Activated CD8-positive, alpha-beta memory T cell treated with anti-CD3 and anti-CD28 coated beads for 1 hour (primary cell): ENCODE data around the gene PSMB5.
"Not testable (repeated sequence)": the region's sequence is repeated elsewhere in the genome, so short reads cannot be mapped to it uniquely, and the experiment has no call there.

Experiments used
- DNase-seq, 2 donors: peaks; one replicate each; pipeline ENCODE4 v3.0.0-alpha.2; 2020; ENCODE audit warnings: low read depth in 1 of 2; ENCODE audit errors: extremely low read depth in 1 of 2

PSMB5 gene

DNA sequence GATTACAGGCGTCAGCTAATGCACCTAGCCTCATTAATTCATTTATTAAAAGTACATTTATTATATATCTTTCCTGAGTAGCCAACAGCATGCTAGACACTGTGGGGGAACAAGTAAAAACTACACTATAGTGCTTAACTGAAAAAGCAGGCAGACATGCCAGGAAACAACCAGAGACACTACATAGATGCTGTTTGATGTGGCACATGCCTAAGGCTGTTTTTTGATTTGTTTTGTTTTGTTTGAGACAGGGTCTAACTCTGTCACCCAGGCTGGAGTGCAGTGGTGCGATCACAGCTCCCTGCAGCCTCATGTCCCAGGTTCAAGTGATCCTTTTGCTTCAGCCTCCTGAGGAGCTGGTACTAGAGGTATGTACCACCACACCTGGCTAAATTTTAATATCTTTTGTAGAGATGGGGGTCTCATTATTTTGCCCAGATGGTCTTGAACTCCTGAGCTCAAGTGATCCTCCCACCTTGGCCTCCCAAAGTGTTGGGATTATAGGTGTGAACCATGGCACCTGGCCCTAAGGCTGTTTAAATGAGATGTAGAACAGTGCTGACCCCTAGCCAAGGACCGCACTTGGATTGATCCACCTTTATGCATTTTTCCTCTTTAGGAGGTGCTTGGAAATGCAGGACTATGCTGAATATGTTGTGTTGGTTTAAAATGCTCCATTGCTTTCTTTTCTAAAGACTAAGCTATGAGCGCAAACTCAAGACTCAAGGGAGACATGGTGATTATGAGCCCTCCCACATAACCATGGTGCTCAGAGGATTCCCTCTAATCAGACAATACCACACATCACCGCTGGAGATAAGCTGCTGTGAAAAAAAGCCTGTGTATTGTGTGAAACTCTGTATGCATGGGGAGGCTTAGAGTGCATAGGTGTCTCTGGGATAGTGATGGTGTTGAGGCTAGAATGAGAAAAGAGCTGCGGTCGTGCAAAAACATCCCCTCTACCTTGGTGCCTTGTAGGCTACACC is 14.3 kb downstream of the PSMB5 start:
- no peak for DNase-seq

DNA sequence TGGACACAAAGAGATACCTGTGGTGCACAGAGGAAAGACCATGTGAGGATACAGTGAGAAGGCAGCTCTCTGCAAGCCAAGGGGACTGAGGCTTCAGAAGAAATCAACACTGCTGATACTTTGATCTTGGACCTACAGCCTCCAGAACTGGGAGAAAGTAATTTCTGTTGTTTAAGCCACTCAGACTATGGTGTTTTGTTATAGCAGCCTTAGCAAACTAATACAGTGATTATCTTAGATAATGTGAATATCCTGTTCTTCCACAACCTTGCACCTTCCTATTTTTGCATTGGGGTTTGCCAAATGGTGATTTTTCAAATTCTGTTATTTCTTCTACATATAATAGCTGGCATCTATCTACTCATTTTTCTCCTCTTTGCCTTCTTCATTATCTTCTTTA is 16.6 kb downstream of the PSMB5 start:
- DNase-seq: no peak

DNA sequence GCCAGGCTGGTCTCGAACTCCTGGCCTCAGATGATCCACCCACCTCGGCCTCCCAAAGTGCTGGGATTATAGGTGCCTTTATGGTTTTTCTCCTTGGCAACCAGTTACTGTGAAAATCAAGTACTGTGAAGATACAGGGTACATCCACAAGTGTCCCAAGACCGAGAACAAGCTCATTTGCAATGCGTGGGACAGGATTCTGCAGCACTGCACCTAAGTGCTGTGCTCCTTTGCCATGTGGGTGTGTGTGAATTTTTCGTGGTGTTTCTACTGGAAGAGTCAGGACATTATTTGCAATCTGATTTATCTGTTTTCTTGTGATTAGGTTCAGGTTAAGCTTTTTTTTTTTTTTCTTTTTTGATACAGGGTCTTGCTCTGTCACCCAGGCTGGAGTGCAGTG is 17.6 kb downstream of the PSMB5 start:
- no peak for DNase-seq

DNA sequence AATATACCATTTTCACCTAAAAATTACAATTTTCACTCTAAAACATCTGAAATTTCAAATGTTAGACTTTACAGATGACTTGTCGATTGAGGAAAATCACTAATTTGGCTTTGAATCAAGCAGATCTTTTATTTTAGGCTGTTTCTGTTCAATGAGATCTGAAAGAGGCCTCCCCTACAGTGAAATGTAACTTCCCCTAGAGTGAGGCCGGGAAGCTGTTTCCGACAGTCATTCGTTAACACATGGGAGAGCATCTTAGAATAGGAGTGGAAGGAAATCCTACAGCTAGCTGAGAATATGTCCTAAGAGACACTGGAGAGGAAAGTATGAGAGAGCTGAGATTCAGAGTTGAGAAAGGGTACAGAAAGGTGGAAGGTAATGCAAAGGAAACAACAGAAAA is 19.1 kb downstream of the PSMB5 start:
- no peak for DNase-seq

DNA sequence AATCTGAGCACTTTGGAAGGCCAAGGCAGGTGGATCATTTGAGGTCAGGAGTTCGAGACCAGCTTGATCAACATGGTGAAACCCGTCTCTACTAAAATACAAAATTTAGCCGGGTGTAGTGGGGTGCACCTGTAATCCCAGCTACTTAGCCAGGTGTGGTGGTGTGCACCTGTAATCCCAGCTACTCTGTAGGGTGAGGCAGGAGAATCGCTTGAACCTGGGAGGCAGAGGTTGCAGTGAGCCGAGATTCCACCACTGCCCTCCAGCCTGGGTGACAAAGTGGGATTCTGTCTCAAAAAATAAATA is 21.0 kb downstream of the PSMB5 start:
- DNase-seq: not testable (repeated sequence)

DNA sequence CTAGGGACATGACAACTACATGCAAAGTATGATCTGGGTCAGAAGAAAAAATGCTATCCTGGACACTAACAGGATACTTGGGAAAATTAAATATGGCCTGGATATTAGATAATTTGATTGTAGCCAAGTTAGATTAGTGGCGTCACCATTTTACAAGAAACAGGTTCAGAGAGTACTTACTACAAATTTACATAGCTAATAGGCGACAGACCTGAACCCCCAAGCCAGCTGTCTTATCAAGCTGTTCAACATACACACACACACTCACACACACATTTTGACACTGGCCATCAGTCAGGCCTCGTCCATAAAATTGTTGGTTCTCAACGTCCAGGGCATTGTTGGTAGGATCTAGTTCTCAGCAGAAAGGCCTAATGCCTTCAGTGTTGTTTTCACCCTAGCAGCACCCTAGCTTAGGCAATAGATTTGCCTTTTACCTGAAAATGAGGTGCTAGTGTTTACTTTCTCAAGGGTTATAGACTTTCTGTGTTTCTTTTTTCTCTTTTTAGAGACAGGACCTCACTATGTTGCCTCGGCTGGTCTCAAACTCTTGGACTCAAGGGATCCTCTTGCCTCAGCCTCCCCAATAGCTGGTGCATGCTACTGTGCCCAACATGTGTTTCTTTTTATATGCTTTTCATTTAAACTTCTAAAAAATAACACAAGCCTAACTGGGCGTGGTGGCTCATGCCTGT is 21.5 kb downstream of the PSMB5 start:
- DNase-seq: no peak

DNA sequence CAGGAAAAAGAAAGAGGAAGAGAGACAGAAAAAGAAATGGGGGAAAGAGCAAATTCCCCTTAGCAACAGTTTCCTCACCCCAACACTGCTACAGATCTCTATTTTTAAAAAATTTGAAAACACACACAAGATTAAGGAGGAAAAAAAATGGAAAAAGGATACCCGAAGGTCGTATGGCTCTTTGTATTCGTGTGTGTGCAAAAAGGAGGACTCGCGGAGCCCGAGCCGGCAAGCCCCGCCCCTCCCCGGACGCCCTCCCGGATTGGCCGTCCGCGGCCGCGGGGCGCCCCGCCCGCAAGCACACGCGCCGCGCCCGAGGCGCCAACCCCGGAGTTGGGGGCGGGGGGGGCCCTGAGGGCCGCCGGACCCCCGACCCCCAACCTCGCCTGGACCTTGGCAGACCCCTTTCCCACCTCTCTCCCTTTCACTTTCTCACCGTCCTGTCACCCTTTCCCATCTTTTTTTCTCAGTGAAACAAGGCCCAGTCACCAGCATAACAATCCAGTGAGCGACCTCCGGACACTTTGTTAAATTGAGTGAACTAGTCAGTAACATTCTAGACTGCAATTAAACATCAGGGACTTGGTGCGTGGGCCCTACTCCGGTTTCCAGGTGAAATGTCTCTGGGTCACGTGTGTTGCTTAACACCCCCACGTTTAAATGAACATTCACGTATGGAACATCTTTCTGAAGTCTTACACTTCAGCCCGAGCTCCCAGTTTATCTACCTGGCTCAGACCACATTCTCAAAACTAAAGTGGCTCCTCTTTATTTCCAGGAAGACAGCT is 24.6 kb downstream of the PSMB5 start, which contains the start of gene C14orf93:
Gene C14orf93 (minus strand): TSS at position 205 of the 788 bp plus-strand sequence. CDS start 11,120 bp downstream, outside the sequence.
- peak; percentile 34 to 70 for DNase-seq

DNA sequence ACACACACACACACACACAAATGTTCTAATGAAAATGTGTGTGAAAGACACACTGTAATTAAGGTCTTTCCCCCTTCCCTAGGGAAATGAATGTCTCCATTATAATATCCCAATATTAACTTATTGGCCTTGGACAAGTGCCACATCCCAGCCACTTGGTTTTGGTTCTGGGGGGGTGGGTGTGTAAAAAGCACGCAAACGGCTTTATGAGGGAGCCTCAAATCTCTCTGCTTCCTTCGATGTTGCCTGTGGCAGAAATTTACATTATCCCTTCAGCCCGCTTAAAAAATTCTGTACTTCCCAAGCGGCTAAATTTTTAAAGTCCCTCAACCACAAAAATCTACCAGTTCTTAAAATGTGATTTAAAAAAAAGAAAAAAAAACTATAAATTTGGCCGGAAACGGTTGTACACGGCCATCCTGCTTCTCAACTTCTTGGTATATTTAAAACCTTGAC is 25.2 kb downstream of the PSMB5 start:
- no peak for DNase-seq

DNA sequence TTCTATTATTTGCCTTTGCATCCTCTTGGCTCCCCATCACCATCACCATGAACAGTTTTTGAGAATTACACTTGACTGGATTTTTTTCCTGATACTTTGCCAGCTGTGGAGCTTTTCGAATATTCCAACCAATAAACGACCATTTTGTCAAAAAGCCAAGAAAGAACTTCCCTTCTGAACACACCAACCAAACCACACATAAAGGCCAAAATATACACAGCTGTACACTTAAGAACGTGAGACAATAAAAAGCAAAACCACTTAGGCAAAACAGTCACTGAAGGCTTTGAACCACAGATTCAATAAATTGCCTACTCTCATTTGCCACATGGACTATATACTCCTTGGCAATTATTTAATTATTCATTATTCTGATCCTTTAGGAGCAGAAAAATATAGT is 25.9 kb downstream of the PSMB5 start:
- no peak for DNase-seq

DNA sequence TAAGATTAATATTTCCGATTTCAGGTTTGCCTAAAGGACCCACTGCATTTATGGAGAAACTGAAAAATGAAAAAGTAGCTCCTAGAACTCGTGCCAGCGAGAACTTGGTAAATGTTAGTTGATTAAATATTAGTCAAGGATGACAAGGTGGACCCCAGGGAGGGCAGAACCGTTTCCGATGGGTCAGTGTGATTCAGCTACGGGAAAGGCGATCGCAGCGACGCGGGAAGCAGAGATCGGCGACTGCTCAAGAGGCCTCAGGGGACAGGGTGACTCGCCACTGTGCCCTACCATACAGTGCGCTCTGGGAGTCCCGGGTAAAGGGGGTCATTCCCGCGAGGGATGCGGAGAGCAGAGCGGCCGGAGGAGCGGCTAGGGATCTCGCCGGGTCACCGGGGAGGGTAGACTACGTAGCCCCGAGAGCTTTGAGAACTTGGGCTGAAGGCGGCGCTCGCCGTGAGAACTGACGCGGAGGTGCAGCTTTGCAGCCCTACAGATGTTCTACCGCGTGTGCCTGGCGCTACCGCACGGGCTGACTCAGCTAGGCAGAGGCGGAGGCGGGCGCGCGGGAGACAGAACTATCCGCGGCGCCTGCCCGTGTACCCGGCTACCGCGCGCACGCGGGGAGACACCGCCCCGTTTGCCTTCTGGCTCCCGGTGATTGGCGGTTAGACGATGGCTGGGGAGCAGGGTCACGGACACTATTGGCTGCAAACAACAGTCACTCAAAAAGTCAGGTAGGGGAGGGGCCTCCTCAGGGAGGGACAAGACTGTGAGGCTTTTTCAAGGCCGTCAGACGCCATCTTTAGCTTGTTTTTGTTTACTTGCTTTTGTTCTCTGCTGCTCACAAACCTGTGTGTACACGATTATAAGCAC is 27.9 kb downstream of the PSMB5 start:
- peak; percentile 90 to 92 for DNase-seq

DNA sequence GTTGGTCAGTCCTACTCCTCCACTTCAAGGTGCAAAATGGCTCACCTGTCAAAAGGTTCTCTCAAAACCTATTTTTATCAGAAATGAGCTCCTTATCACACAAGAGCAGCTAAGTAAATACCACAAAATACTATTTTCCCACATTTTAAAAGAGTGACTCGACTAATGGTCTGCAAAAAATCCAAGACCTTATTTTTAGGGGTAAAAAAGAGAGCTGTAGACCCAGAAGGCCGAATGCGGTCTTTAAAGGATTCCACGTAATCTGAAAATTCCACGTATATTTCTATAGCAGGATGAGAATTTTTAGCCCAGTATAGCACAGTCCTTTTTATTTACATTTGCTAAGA is 28.5 kb downstream of the PSMB5 start:
- DNase-seq: no peak

DNA sequence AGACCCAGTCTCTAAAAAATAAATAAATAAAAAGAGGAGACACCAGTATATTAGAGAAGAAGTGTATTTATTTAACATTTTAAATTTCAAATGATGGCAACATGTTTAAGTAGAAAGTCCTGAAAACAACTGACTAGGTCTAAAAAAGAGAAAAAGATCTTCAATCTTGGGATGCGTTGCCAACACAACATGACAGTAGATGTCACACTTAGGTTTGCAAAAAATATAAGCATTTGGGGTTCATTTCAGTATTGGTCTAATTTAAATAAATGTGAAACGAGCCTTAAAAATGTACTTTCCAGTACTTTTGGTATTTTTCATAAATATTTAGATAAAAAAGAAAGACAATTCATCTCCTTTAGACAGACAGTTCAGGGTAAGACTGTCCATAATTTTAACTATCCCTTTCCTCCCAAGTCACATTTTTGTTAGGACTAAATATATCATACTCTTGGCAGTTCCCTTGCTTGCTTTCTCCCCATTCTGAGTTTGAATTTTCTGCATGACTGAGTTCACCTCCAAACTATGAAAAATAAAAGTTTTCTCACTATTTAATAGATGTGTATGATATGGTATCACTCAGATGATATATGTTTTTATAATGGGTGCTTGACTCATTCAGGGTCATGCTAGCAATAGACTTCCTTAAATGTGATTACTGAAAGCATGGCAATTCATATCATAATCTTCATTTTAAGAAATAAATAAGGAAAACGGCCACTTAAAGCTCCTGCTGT is 29.1 kb downstream of the PSMB5 start:
- DNase-seq: no peak

DNA sequence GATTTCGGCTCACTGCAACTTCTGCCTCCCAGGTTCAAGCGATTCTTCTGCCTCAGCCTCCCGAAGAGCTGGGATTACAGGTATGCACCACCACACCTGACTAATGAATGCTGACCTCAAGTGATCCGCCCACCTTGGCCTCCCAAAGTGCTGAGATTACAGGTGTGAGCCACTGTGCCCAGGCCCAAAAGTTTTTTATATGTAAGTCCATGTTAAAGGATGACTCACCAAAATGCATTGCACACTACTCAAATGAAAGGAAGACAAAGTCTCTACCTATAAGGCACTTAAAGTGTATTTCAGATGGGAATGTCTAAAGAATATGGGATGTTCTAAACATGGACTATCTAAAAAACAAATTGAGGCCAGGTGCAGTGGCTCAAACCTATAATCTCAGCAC is 30.4 kb downstream of the PSMB5 start:
- not testable (repeated sequence) for DNase-seq

DNA sequence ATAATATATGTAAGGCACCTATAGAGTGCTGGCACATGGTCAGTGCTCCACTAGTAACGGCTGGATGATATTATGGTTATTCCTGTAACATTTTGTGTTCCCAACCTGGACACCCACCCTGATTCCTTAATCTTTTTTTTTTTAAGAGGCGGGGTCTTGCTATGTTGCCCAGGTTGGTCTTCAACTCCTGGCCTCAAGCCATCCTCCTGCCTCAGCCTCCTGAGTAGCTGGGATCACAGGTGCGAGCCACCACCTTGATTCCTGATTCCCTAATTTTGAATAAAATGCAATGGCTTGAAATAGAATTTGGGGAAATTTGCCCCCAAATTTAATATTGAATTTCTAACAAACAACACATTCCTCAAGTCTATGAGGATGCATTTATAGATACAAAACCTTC is 32.1 kb downstream of the PSMB5 start:
- no peak for DNase-seq

DNA sequence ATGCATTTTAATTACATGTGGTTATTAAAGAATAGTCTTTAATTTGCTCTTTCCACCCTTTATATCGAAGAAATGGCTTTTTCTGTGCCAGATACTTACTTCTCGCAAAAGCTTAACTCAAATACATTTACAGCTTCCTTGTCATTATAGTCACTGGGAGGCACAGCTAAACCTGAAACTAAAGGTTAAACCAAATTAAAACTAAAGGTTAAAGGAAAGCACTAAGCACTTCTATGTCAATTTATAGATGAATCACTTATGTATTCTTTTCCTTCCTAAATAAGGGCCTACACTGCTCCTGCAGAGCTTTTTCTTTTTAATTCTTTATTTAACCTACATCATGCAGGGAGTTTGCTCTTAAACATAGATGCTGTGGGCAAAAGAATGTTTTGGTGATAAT is 33.8 kb downstream of the PSMB5 start:
- DNase-seq: no peak

DNA sequence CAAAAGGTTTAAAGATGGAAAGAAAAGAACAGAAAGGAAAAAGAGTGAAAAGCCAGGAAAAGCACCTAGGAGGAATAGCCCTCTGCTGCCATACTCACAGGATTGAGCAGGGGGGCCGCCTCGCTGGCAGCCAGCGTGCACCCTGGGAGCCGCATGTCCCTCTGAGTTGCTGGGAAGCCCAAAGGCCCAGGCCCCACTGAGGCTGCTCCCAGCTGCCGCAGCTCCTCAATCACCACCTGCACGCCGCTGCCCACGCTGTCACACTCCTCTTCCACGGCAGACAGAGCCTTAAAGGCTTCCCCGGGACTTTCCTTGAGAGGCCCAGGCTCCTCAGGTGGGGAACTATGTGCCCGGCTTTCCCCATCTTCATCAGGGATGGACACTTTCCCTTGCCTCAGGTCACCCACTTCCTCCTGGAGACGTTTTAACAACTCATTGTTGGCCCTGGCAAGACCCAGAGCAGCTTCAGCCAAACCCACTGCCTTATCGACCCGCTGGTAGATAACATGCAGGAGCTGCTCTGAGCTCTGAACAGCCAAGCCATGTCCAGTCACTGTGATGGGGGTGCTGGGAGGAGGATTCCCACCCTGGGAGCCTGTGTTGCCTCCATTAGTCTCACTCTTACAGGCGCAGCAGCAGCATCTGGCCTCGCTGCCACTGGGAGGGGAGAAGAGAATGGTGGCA is 36.2 kb downstream of the PSMB5 start:
- no peak for DNase-seq

DNA sequence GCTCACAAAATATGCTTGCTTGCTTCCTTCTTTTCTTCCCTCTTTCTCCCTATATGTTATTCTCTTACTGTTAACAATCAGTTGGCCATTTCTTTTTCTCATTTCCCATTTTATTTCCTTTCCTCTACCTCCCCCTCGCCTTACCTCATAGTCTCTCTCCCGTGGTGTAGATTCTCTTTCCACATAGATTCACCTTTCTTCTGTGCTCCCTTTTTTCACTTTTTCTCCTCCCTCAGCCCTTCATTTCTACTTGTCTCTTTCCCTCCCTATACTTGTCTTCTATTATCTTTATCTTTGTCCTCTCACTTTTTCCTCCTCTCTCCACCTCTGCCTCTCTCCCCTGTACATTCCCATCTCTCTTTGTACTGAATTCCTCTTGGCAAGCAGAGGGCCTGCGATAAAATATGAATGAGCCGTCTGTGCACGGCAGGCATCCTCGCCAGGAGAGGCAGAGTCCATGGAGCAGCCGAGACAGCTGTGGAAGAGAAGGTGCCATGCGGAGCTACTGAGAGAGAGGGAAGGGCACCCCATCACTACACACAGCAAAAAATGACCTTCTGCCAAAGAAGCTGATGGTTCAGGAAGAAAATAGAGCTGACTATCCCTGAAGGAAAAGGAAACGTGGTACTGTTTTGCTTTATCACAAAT is 36.9 kb downstream of the PSMB5 start:
- no peak for DNase-seq

DNA sequence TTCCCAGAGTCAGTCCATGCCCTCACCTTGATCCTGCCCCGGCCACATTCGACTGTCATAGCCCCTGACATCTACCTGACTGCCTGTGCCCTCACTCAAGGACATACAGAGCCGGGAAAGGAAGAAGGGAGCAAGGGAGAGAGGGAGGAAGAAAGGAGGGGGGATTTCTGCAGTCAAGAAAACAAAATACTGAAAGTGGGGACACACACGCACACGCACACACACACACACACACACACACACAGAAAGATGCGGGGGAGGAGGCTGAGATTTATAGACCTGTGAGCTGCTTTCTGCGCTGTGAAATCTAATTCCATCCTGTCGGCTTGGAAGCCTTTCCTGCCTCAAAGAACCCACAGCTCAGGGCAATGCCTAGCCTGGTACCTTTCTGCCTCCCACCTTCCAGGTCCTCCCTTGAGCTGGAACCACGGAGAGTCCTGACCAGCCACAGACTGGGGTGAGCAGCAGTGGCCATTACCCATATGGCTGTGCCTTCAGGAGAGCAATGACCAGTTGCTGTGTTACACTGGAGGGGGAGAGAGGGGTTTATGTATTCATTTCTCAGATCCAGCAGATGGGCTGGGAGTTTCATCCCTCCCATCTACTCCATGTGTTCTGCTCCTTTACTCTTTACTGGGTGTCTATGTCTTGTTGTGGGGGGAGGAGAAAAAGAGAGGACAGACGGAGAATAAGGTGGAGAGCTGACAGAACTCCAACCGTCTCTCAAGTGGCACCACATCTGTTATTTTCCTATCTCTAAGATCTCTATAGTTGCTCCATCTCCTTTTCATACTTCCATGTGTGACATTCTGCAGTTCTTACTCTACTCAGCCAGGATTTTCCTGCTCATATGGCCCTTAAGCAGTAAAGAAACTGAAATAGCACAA is 37.7 kb downstream of the PSMB5 start:
- DNase-seq: no peak
